OCI-LY3 (cell line): ENCODE results near the gene RAD23A.
A peak's percentile ranks its signal among the peaks of the same experiment; 100 is the strongest.

ENCODE experiments used
- H2AFZ ChIP-seq: fragments of 200-600, 300-600 bp; shearing (Covaris generic); 2 replicates; pipeline ENCODE4 v1.6.0; 2014; ENCODE audit warnings: antibody characterized with exemption, low read depth, low read length
- H3K27ac ChIP-seq: fragments of 200-600, 300-600 bp; sonication (generic); 2 replicates; pipeline ENCODE4 v1.5.1; 2014; ENCODE audit warnings: mild to moderate bottlenecking, low read length, moderate library complexity, mixed read lengths
- H3K27me3 ChIP-seq: fragments of 200-600, 300-600 bp; sonication (generic); 2 replicates; pipeline ENCODE4 v1.6.1; 2014; ENCODE audit warnings: low read depth, low read length, mixed read lengths
- H3K36me3 ChIP-seq: fragments of 200-600, 300-600 bp; sonication (generic); replicated peaks from 2 replicates; pipeline ENCODE3; 2014; ENCODE audit warnings: low read depth, low read length, mixed read lengths
- H3K4me1 ChIP-seq: fragments of 300-600, 200-600 bp; sonication (generic); 2 replicates; pipeline ENCODE4 v1.6.1; 2014; ENCODE audit warnings: low read length, mixed read lengths
- H3K4me2 ChIP-seq: fragments of 200-600, 300-600 bp; sonication (generic); 2 replicates; pipeline ENCODE4 v1.6.1; 2014; ENCODE audit warnings: low read length, mixed read lengths
- H3K4me3 ChIP-seq: fragments of 300-600, 200-600 bp; sonication (generic); 2 replicates; pipeline ENCODE4 v1.5.1; 2014; ENCODE audit warnings: antibody characterized with exemption, mild to moderate bottlenecking, low read length, moderate library complexity
- H3K79me2 ChIP-seq: fragments of 300-600, 200-600 bp; shearing (Covaris generic); 2 replicates; pipeline ENCODE4 v1.6.1; 2014; ENCODE audit warnings: mild to moderate bottlenecking, low read length, mixed read lengths
- H3K9ac ChIP-seq: fragments of 300-600, 200-600 bp; shearing (Covaris generic); 2 replicates; pipeline ENCODE4 v1.6.0; 2014; ENCODE audit warnings: mild to moderate bottlenecking, low read length, moderate library complexity
- H3K9me3 ChIP-seq: fragments of 200-600, 300-600 bp; shearing (Covaris generic); 2 replicates; pipeline ENCODE4 v1.6.1; 2014; ENCODE audit warnings: low read length, mixed read lengths; ENCODE audit not compliant: insufficient read depth
- H4K20me1 ChIP-seq: fragments of 200-600, 300-600 bp; sonication (generic); 2 replicates; pipeline ENCODE4 v1.6.1; 2016; ENCODE audit warnings: low read length, mixed read lengths; ENCODE audit not compliant: insufficient read depth
- CTCF ChIP-seq: fragments of 200-600, 300-600 bp; sonication (generic); IDR thresholded peaks from 2 replicates; pipeline ENCODE4 v1.5.1; 2014; ENCODE audit warnings: antibody characterized with exemption, low read length, low read depth
- EZH2phosphoT487 ChIP-seq: fragments of 200-600 bp; shearing (Covaris generic); IDR thresholded peaks from 2 replicates; pipeline ENCODE4 v1.6.1; 2018; ENCODE audit warnings: antibody characterized with exemption, mixed run types, low read depth

Gene RAD23A

DNA sequence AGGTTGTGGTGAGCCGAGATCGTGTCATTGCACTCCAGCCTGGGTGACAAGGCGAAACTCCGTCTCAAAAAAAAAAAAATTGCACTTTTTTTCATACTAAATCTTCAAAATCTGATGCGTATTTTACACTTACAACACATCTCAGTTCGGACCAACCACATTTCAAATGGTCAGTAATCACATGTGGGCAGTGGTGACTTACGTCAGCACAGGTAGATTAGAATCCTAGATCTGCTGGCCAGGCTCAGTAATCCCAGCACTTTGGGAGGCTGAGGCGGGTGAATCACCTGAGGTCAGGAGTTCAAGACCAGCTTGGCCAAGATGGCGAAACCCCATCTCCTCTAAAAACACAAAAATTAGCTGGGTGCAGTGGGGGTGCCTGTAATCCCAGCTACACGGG, 10.6 kb upstream of the RAD23A start:
- Histone ChIP-seq H3K27me3 (no peaks in the 10 kb centered on the region), H3K9ac (no peak overlapping the region), H3K79me2 (peaks cover 53% of the 10 kb centered on the region), H4K20me1 (peaks cover 27% of the 10 kb centered on the region), H3K4me1 (peaks cover 45% of the 10 kb centered on the region), H3K9me3 (no peaks in the 10 kb centered on the region), H3K36me3 (peaks cover 30% of the 10 kb centered on the region), H3K4me3 (no peak overlapping the region), H3K4me2 (no peak overlapping the region), H2AFZ (no peak overlapping the region), H3K27ac (no peak overlapping the region)
- no peak for TF ChIP-seq EZH2phosphoT487

- H3K9ac ChIP-seq, result peak overlapping the region; percentile 93
- peak overlapping the region; percentile 31; the same call in 1 of the 2 replicates for H2AFZ ChIP-seq
- TF ChIP-seq EZH2phosphoT487, result no peak
- TF ChIP-seq CTCF, result no peak
- H3K36me3 ChIP-seq, result peaks cover 33% of the 10 kb centered on the region
- peak overlapping the region; percentile 95 for H3K4me2 ChIP-seq
- no peaks in the 10 kb centered on the region for H3K9me3 ChIP-seq
- H3K27me3 ChIP-seq, result no peaks in the 10 kb centered on the region
- H3K4me1 ChIP-seq, result peaks cover 55% of the 10 kb centered on the region
- peak overlapping the region; percentile 96 for H3K27ac ChIP-seq
- H4K20me1 ChIP-seq, result peaks cover 35% of the 10 kb centered on the region
- peaks cover 53% of the 10 kb centered on the region for H3K79me2 ChIP-seq
- H3K4me3 ChIP-seq, result peak overlapping the region; percentile 96
These were observed 9.1 kb upstream of the RAD23A start for GRCh38 chr19:12936582-12936981.

GRCh38 chr19:12937093-12937926, 8.4 kb upstream of the RAD23A start:
- H2AFZ ChIP-seq, result no peak overlapping the region

DNA sequence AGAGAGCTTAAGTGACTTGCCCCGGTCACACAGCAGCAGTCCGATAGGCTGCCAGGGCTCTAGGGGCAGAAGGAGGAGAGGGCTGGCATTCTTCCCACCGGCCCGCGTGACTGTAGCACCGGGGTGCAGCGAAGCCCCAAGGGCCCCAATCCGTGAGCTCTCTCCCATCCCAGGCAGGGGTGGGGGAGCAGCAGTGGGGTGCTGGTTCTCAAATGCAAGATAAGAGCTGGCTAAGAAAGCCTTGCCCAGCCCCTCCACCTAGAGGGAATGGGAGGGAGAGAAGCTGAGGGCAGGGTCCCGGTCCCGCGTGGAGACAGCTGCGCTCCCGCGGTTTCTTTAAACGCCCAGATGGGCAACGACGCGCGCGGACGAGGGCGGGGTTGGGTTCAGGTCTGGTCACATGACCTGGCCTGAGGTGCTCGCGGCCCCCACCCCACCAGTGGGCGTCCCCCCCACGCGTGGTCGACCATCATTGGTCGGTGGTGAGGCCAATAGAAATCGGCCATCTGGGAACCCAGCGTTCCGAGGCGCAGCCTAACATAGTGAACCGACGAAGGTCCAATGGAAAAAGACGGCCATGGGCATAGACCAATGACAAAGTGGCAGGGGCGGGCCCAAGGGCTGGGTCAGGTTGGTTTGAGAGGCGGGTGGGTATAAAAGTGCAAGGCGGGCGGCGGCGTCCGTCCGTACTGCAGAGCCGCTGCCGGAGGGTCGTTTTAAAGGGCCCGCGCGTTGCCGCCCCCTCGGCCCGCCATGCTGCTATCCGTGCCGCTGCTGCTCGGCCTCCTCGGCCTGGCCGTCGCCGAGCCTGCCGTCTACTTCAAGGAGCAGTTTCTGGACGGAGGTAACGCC, 7.5 kb upstream of the RAD23A start, which contains the start of gene CALR:
CALR (plus strand) TSS at position 683 of the 852 bp plus-strand sequence; CDS start at position 754, 71 bp downstream.
- H3K27me3 ChIP-seq, result no peaks in the 10 kb centered on the region
- no peak within 1 kb of the TSS for H2AFZ ChIP-seq
- H4K20me1 ChIP-seq, result peaks cover 26% of the 10 kb centered on the region
- no peaks in the 10 kb centered on the region for H3K9me3 ChIP-seq
- no peak for TF ChIP-seq CTCF
- H3K36me3 ChIP-seq, result peaks cover 37% of the 10 kb centered on the region
- peak within 1 kb of the TSS; percentile 96 for H3K4me3 ChIP-seq
- H3K27ac ChIP-seq, result peak within 1 kb of the TSS; percentile 96
- peaks cover 58% of the 10 kb centered on the region for H3K4me1 ChIP-seq
- peaks cover 47% of the 10 kb centered on the region for H3K79me2 ChIP-seq
- peak within 1 kb of the TSS; percentile 100 for H3K9ac ChIP-seq
- H3K4me2 ChIP-seq, result peak within 1 kb of the TSS; percentile 98

More at GRCh38 chr19:12937093-12937926, 8.4 kb upstream of the RAD23A start:
- Histone ChIP-seq H3K9ac (peak overlapping the region; percentile 93), H3K79me2 (peaks cover 53% of the 10 kb centered on the region), H3K4me1 (peaks cover 55% of the 10 kb centered on the region), H4K20me1 (peaks cover 31% of the 10 kb centered on the region), H3K4me2 (peak overlapping the region; percentile 95), H3K9me3 (no peaks in the 10 kb centered on the region), H3K27me3 (no peaks in the 10 kb centered on the region), H3K27ac (peak overlapping the region; percentile 96), H3K36me3 (peaks cover 36% of the 10 kb centered on the region), H3K4me3 (peak overlapping the region; percentile 96)
- no peak; the same call in 1 of the 2 replicates for TF ChIP-seq CTCF
- TF ChIP-seq EZH2phosphoT487, result no peak
